Measurements from ENCODE around the gene BATF.

The BATF gene

GRCh38 chr14:75591331-75591946 lies 69.2 kb downstream of the BATF start:
- DNase-seq (ENCODE audit: low spot score) = no peak
- no peak for TF ChIP-seq CTCF (IDR thresholded peaks at IDR 0.05; ENCODE audit: extremely low read depth, insufficient read depth, missing control alignments)
- in situ Hi-C loops (cut with MboI; ENCODE audit: low pct_unique_long_range_greater_than_20kb, low sequenced_read_pairs, unreplicated experiment) = no loop called here

- TF ChIP-seq CTCF (IDR thresholded peaks at IDR 0.05; ENCODE audit: extremely low read depth, insufficient read depth, missing control alignments) = no peak
Observed at GRCh38 chr14:75591987-75592575, 69.8 kb downstream of the BATF start.

GRCh38 chr14:75595226-75595625 lies 73.0 kb downstream of the BATF start:
- DNase-seq (ENCODE audit: low spot score) = no peak
- in situ Hi-C loops (cut with MboI; ENCODE audit: low pct_unique_long_range_greater_than_20kb, low sequenced_read_pairs, unreplicated experiment) = no loop called here
- no peak for TF ChIP-seq CTCF (IDR thresholded peaks at IDR 0.05; ENCODE audit: extremely low read depth, insufficient read depth, missing control alignments)

More at GRCh38 chr14:75591987-75592575, 69.8 kb downstream of the BATF start:
- DNase-seq (ENCODE audit: low spot score) = no peak
- in situ Hi-C loops (cut with MboI; ENCODE audit: low pct_unique_long_range_greater_than_20kb, low sequenced_read_pairs, unreplicated experiment) = no loop called here

Measured in GM13977 (cell line).